Gastroesophageal sphincter (tissue), 4 donors: ENCODE data around the gene HECTD1. TPM values are rescaled to one million over a fixed set of nuclear protein-coding genes. Genes with fewer than 3 reads are reported as not detected.

ENCODE experiments used
- ATAC-seq: fragments of 150-250 bp; one replicate; pipeline ENCODE4 v1.9.1; 2016; ENCODE audit warnings: mild to moderate bottlenecking, moderate library complexity
- H3K27ac ChIP-seq, 4 donors: fragments of 200-600 bp; sonication (generic) in 3 of 4; 1 replicate in 3 of 4; 2 replicates in 1 of 4; pipeline ENCODE4 v1.5.1; 2016 to 2019
- H3K27me3 ChIP-seq: fragments of 200-600 bp; sonication (generic); one replicate; pipeline ENCODE4 v1.5.1; 2019
- H3K36me3 ChIP-seq, 2 donors: fragments of 200-600 bp; sonication (generic); one replicate each; pipeline ENCODE4 v1.5.1; 2019; ENCODE audit warnings: control low read depth in 1 of 2
- H3K4me1 ChIP-seq, 3 donors: fragments of 200-600 bp; sonication (generic); 1 replicate in 2 of 3; 2 replicates in 1 of 3; pipeline ENCODE4 v1.5.1; 2016 to 2019; ENCODE audit warnings: control low read depth in 2 of 3
- H3K4me3 ChIP-seq, 2 donors: fragments of 200-600 bp; sonication (generic); one replicate each; pipeline ENCODE4 v1.5.1; 2019; ENCODE audit warnings: mild to moderate bottlenecking in 1 of 2, moderate library complexity in 1 of 2
- H3K9me3 ChIP-seq, 3 donors: fragments of 200-600 bp; sonication (generic); one replicate each; pipeline ENCODE4 v1.5.1; 2017 to 2019; ENCODE audit warnings: control low read depth in 2 of 3
- EP300 ChIP-seq: sonication (generic); formaldehyde crosslinking; IDR thresholded peaks from one replicate; pipeline ENCODE4 v1.6.1; 2017; ENCODE audit warnings: antibody characterized with exemption, mild to moderate bottlenecking
- POLR2A ChIP-seq, 2 donors: fragments of 450-650 bp; IDR thresholded peaks; one replicate each; pipeline ENCODE4 v1.6.1; 2017; ENCODE audit warnings: antibody characterized with exemption in 2 of 2, mild to moderate bottlenecking in 2 of 2, moderate library complexity in 1 of 2
- POLR2AphosphoS5 ChIP-seq: sonication (generic); formaldehyde crosslinking; IDR thresholded peaks from one replicate; pipeline ENCODE4 v1.6.1; 2017; ENCODE audit warnings: antibody characterized with exemption
- WGBS, 2 donors: methylation state at CpG; one replicate each; pipeline ENCODE4 v1.1.5; 2018; ENCODE audit warnings: low coverage in 1 of 2; 5-methylcytosine and 5-hydroxymethylcytosine counted together
- total RNA-seq, 4 donors: library from RNA; depleted of rRNA; stranded (reverse); fragments of >200 nt; gene quantifications; one replicate each; pipeline ENCODE4 v1.1.0, GENCODE V29; 2016
- TF ChIP-seq, protein P1 (sequence below), 4 experiments: fragments of 200-600 bp in 2 of 4; fragments of 450-650 bp in 2 of 4; sonication (generic) in 1 of 4; IDR thresholded peaks; one replicate each; pipeline ENCODE4 v1.5.1; 2017 to 2019; ENCODE audit warnings: antibody characterized with exemption in 4 of 4, mild to moderate bottlenecking in 2 of 4, moderate library complexity in 2 of 4

Gene HECTD1
- total RNA-seq, 4 donors from 2014 or later = 185 to 287 (median 208) TPM

DNA sequence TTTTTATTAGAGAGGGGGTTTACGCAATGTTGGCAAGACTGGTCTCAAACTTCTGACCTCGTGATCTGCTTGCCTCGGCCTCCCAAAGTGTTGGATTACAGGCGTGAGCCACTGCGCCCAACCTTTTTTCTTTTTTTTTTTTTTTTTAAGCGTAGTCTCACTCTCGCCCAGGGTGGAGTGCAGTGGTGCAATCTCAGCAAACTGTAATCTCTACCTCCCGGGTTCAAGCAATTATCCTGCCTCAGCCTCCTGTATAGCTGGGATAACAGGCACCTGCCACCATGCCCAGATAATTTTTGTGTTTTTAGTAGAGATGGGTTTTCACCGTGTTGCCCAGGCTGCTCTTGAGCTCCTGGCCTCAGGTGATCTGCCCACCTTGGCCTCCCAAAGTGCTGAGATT, 8.8 kb upstream of the HECTD1 start:
- TF ChIP-seq, protein P1, sequence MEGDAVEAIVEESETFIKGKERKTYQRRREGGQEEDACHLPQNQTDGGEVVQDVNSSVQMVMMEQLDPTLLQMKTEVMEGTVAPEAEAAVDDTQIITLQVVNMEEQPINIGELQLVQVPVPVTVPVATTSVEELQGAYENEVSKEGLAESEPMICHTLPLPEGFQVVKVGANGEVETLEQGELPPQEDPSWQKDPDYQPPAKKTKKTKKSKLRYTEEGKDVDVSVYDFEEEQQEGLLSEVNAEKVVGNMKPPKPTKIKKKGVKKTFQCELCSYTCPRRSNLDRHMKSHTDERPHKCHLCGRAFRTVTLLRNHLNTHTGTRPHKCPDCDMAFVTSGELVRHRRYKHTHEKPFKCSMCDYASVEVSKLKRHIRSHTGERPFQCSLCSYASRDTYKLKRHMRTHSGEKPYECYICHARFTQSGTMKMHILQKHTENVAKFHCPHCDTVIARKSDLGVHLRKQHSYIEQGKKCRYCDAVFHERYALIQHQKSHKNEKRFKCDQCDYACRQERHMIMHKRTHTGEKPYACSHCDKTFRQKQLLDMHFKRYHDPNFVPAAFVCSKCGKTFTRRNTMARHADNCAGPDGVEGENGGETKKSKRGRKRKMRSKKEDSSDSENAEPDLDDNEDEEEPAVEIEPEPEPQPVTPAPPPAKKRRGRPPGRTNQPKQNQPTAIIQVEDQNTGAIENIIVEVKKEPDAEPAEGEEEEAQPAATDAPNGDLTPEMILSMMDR (IDR thresholded peaks at IDR 0.05) = no peak
- TF ChIP-seq EP300 (no peak), POLR2A (IDR thresholded peaks at IDR 0.05) (no peak), POLR2AphosphoS5 (no peak)
- no peak overlapping the region for H3K27ac ChIP-seq
- H3K4me3 ChIP-seq = no peak overlapping the region
- 94 to 100% methylated on average over 5 to 9 of the region's 9 CpGs for WGBS, 2 donors
- H3K27me3 ChIP-seq = no peaks in the 10 kb centered on the region
- no peaks in the 10 kb centered on the region for H3K36me3 ChIP-seq
- no peaks in the 10 kb centered on the region for H3K9me3 ChIP-seq
- peaks cover 0 to 6% (median 0%) of the 10 kb centered on the region in 3 donors for H3K4me1 ChIP-seq
- no peak for ATAC-seq

DNA sequence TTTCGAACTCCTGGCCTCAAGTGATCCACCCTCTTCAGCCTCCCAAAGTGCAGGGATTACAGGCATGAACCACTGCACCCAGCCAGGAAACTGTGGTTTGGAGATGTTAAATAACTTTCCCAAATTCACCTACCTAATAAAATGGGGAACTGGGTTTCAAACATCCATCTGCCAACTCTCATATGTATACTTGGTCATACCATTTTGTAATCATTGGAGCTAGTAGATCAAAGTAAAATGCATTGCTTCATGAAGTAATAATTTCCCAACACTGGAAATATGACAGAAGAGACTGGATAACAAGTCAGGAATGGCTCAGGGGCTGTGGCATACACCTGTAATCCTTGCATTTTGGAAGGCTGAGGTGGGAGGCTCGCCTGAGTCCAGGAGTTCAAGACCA, 5.3 kb upstream of the HECTD1 start:
- no peak overlapping the region for H3K4me3 ChIP-seq
- ATAC-seq = no peak
- TF ChIP-seq EP300 (no peak), POLR2A (IDR thresholded peaks at IDR 0.05) (no peak), POLR2AphosphoS5 (no peak)
- TF ChIP-seq, protein P1 (IDR thresholded peaks at IDR 0.05) = no peak
- 100% methylated on average over 1 of the region's 2 CpGs; no CpG with 5 or more reads in 1 of the 2 donors for WGBS, 2 donors
- H3K9me3 ChIP-seq = no peaks in the 10 kb centered on the region
- H3K27me3 ChIP-seq = no peaks in the 10 kb centered on the region
- no peaks in the 10 kb centered on the region for H3K36me3 ChIP-seq
- H3K4me1 ChIP-seq = peaks cover 0 to 36% (median 4%) of the 10 kb centered on the region in 3 donors
- H3K27ac ChIP-seq = no peak overlapping the region

DNA sequence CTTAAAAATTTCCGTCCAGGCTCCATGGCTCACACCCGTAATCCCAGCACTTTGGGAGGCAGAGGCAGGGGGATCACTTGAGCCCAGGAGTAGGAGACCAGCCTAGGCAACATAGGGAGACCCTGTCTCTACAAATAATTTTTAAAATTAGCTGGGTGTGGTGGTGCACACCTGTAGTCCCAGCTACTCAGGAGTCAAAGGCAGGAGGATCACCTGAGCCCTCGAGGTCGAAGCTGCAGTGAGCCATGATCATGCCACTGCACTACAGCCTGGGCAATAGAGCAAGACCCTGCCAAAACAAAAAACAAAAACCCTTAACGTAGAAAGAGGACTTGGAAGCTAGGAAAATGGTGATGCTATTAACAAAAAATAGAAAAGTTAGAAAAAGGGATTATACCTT, 2.0 kb upstream of the HECTD1 start:
- no peak for TF ChIP-seq POLR2A (IDR thresholded peaks at IDR 0.05)
- TF ChIP-seq EP300 = no peak
- TF ChIP-seq POLR2AphosphoS5 = no peak
- TF ChIP-seq, protein P1 (IDR thresholded peaks at IDR 0.05) = no peak
- Histone ChIP-seq H3K27ac (peak overlapping the region; percentile 94 to 100 (median 100)), H3K27me3 (no peaks in the 10 kb centered on the region), H3K4me3 (no peak overlapping the region), H3K9me3 (no peaks in the 10 kb centered on the region), H3K4me1 (peaks cover 0 to 54% (median 4%) of the 10 kb centered on the region in 3 donors), H3K36me3 (no peaks in the 10 kb centered on the region)
- 76 to 100% methylated on average over 1 to 5 of the region's 5 CpGs for WGBS, 2 donors
- ATAC-seq = no peak

DNA sequence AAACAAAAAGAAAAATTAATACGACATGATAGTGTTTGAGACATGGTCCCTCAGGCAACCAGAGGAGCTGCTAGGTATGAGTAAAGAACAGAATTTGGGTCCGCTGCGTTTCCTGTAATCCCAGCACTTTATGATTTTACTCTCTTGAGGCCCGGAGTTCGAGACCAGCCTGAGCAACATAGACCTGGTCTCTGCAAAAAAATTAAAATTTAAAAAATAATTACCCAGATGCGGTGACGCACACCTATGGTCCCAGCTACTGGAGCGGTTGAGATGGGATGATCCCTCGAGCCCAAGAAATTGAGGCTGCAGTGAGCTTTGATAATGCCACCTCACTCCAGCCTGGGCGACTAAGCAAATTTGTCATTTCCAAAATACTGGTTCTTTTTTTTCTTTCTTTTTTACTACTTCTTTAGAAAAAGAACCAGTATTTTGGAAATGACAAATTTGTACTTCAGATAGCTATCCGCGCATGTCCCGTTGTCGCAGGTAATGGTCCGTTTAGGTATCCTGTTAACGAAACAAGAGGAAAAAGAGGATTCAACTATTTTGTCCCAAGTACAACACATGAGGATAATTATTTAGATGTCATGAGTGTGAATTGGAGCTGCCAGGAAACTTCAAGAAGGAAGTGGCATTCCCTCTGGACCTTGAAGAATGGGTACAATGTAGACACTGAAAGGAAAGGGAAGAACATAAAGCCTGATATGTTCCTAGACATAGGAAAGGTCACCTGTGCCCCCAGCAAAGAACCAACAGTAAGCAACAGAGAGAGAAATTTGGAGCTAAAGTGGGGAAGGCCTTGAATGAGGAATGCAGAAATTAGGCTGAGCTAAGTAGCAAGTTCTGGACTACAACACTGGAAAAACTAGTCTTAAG, 1.2 kb upstream of the HECTD1 start:
- WGBS, 2 donors = 69 to 74% methylated on average over 15 to 16 of the region's 16 CpGs
- Histone ChIP-seq H3K36me3 (no peaks in the 10 kb centered on the region), H3K4me3 (peak overlapping the region; percentile 77 to 95), H3K27ac (peak overlapping the region; percentile 94 to 100 (median 100)), H3K27me3 (no peaks in the 10 kb centered on the region), H3K4me1 (peaks cover 0 to 61% (median 4%) of the 10 kb centered on the region in 3 donors), H3K9me3 (no peaks in the 10 kb centered on the region)
- TF ChIP-seq, protein P1 (IDR thresholded peaks at IDR 0.05) = no peak
- TF ChIP-seq EP300 (no peak), POLR2AphosphoS5 (no peak), POLR2A (IDR thresholded peaks at IDR 0.05) (no peak)
- ATAC-seq = no peak
